ENCODE measurements around the gene KRT80. TPM values are rescaled to one million over a fixed set of nuclear protein-coding genes. Genes with fewer than 3 reads are reported as not detected.

The KRT80 gene
- total and polyA plus RNA-seq, 2 of the 13 experiments (the other 11 are each of a cell fraction or from before 2014, with no cell fraction given), result 0.27 to 0.53 TPM

- ATAC-seq, result peak; percentile 89
- POLR2A ChIA-PET, result no interaction called here
- peak; percentile 4 for FAIRE-seq
- TF ChIP-seq RAD21 (CRISPR knock-in tag; IDR thresholded peaks at IDR 0.05) (peak; percentile 88), XRCC5 (optimal IDR thresholded peaks at IDR 0.05; ENCODE audit: low read length) (peak; percentile 64), TBP (CRISPR knock-in tag; IDR thresholded peaks at IDR 0.05) (no peak), STAG1 (CRISPR knock-in tag; IDR thresholded peaks at IDR 0.05) (peak; percentile 95), NRL (CRISPR knock-in tag; IDR thresholded peaks at IDR 0.05; ENCODE audit: borderline replicate concordance) (0 out of 2 replicates have a peak, but pooled peaks have one; percentile 36), ZNF75D (CRISPR knock-in tag; IDR thresholded peaks at IDR 0.05; ENCODE audit: borderline replicate concordance) (no peak), NFE2 (CRISPR knock-in tag; IDR thresholded peaks at IDR 0.05) (no peak), ZNF598 (CRISPR knock-in tag; IDR thresholded peaks at IDR 0.05; ENCODE audit: borderline replicate concordance) (no peak), MIER3 (CRISPR knock-in tag; IDR thresholded peaks at IDR 0.05; ENCODE audit: borderline replicate concordance) (no peak), RCOR2 (CRISPR knock-in tag; IDR thresholded peaks at IDR 0.05) (no peak), ELF4 (CRISPR knock-in tag; IDR thresholded peaks at IDR 0.05; ENCODE audit: borderline replicate concordance) (no peak), BRCA1 (CRISPR knock-in tag; IDR thresholded peaks at IDR 0.05) (no peak), SMC3 (IDR thresholded peaks at IDR 0.05; ENCODE audit: low read length) (peak; percentile 57), KDM2A (CRISPR knock-in tag; IDR thresholded peaks at IDR 0.05; ENCODE audit: borderline replicate concordance, low read depth) (peak; percentile 26; the same call in 1 of the 2 replicates), DR1 (CRISPR knock-in tag; IDR thresholded peaks at IDR 0.05) (no peak), SRY (CRISPR knock-in tag; IDR thresholded peaks at IDR 0.05) (no peak), ZSCAN21 (CRISPR knock-in tag; IDR thresholded peaks at IDR 0.05; ENCODE audit: borderline replicate concordance) (no peak), TCF7L2 (IDR thresholded peaks at IDR 0.05; ENCODE audit: low read depth, low read length) (no peak), CTCF (CRISPR knock-in tag; IDR thresholded peaks at IDR 0.05) (peak; percentile 97)
- TF ChIP-seq, protein P1, sequence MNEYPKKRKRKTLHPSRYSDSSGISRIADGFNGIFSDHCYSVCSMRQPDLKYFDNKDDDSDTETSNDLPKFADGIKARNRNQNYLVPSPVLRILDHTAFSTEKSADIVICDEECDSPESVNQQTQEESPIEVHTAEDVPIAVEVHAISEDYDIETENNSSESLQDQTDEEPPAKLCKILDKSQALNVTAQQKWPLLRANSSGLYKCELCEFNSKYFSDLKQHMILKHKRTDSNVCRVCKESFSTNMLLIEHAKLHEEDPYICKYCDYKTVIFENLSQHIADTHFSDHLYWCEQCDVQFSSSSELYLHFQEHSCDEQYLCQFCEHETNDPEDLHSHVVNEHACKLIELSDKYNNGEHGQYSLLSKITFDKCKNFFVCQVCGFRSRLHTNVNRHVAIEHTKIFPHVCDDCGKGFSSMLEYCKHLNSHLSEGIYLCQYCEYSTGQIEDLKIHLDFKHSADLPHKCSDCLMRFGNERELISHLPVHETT (CRISPR knock-in tag; conservative IDR thresholded peaks at IDR 0.05), result no peak
- TF ChIP-seq, protein P2, sequence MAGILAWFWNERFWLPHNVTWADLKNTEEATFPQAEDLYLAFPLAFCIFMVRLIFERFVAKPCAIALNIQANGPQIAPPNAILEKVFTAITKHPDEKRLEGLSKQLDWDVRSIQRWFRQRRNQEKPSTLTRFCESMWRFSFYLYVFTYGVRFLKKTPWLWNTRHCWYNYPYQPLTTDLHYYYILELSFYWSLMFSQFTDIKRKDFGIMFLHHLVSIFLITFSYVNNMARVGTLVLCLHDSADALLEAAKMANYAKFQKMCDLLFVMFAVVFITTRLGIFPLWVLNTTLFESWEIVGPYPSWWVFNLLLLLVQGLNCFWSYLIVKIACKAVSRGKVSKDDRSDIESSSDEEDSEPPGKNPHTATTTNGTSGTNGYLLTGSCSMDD (CRISPR knock-in tag; IDR thresholded peaks at IDR 0.05), result no peak
Measured at GRCh38 chr12:52156757-52157565, 34.9 kb downstream of the KRT80 start.

More at GRCh38 chr12:52156757-52157565, 34.9 kb downstream of the KRT80 start:
- Histone ChIP-seq H2AFZ (ENCODE audit: low read length) (no peak overlapping the region), H3K9me3 (ENCODE audit: low read length) (no peaks in the 10 kb centered on the region), H3K36me3 (replicated peaks in 1 of 2; ENCODE audit: control insufficient read depth in 1 of 2, insufficient read depth in 2 of 2, low read length in 2 of 2) (no peaks in the 10 kb centered on the region), H3K27me3 (ENCODE audit: control insufficient read depth in 1 of 2, insufficient read depth in 2 of 2, low read length in 2 of 2) (no peaks in the 10 kb centered on the region), H3K4me3 (replicated peaks in 1 of 3; ENCODE audit: insufficient read depth in 1 of 3, low read depth in 2 of 3, low read length in 3 of 3) (no peak overlapping the region), H4K20me1 (ENCODE audit: insufficient read depth, low read length) (no peaks in the 10 kb centered on the region), H3K9ac (ENCODE audit: insufficient read depth, low read depth, low read length) (no peak overlapping the region), H3K27ac (ENCODE audit: extremely low read length, insufficient read depth, low read length) (no peak overlapping the region), H3K79me2 (ENCODE audit: insufficient read depth, low read length) (no peaks in the 10 kb centered on the region), H3K4me2 (ENCODE audit: low read depth, low read length) (no peak overlapping the region), H3K4me1 (ENCODE audit: insufficient read depth, low read length) (no peaks in the 10 kb centered on the region)
- intact Hi-C loops (cut with micrococcal nuclease; ENCODE audit: unreplicated experiment), result loop anchor here (1.0 to 2.0 kb wide), 3 partner anchors 170 to 722 kb away; no protein-coding TSS in a partner anchor
- BruUV-seq (replicated peaks), result no TSS peak
- CTCF ChIA-PET (ENCODE audit: low intra/inter-chr PET ratio, low total read pairs), result interaction anchor here (2.6 to 2.7 kb wide), 3 partner anchors 56 to 722 kb away, joined by 16 to 45 read pairs (median 21); no protein-coding TSS in a partner anchor
- peak; percentile 41 for DNase-seq (ENCODE audit: low spot score)
- in situ Hi-C loops (cut with HindIII; ENCODE audit: extremely low pct_ligation_motif_present, low pct_unique_long_range_greater_than_20kb), result no loop called here
- 28% methylated on average over 14 of the region's 15 CpGs for WGBS (ENCODE audit: low lambda C conversion rate)
